K562 (cell line): ENCODE measurements around the gene GLIPR1. TPM values are rescaled to one million over a fixed set of nuclear protein-coding genes. Genes with fewer than 3 reads are reported as not detected.

ENCODE experiments used
- ATAC-seq: fragments of 200-7000 bp; cut with Tn5 transposase; 3 replicates; pipeline ENCODE4 v1.9.1; 2020; ENCODE audit warnings: moderate library complexity
- BruUV-seq: library from RNA; stranded (reverse); fragments of 400-500 nt; replicated peaks from 2 replicates; lab custom pipeline; 2021; lab: Mats Ljungman, UMichigan
- CTCF ChIA-PET: fragments of 300-600 bp; formaldehyde crosslinking; extraction: SDS; loops from one replicate; lab custom pipeline; 2021; ENCODE audit warnings: low intra/inter-chr PET ratio; lab: Yijun Ruan, JAX
- POLR2A ChIA-PET: fragments of 300-600, 350-650 bp; sonication (Branson Sonifier 250); formaldehyde crosslinking; extraction: SDS; loops from one replicate; lab custom pipeline; 2021; ENCODE audit warnings: antibody characterized with exemption, inconsistent platforms; lab: Yijun Ruan, JAX
- DNase-seq, 4 experiments: peaks; one replicate each; pipeline versions ENCODE4 v3.0.0 to v3.0.0-alpha.2; 2011 to 2018; ENCODE audit warnings: low spot score in 3 of 4, mixed read lengths in 3 of 4; ENCODE audit errors: extremely low read depth in 1 of 4
- FAIRE-seq: peaks from 2 replicates; lab custom pipeline; 2011; peaks lifted over from hg19 to GRCh38; lab: Jason Lieb, UNC
- H2AFZ ChIP-seq: 2 replicates; pipeline ENCODE4 v1.6.0; 2011; ENCODE audit warnings: low read depth, low read length, control low read depth, inconsistent platforms
- H3K27ac ChIP-seq: fragments of 200-600 bp; 3 replicates; pipeline ENCODE4 v1.8.0; 2011; ENCODE audit warnings: low read depth, mild to moderate bottlenecking, control low read depth, inconsistent platforms, low read length, moderate library complexity, mixed read lengths; ENCODE audit errors: extremely low read depth
- H3K27me3 ChIP-seq, 2 experiments: fragments of 300-600 bp in 1 of 2; 2 replicates in 1 of 2; 3 replicates in 1 of 2; pipeline versions ENCODE4 v1.6.0 to v1.8.0; 2011; ENCODE audit warnings: inconsistent platforms in 2 of 2, low read length in 2 of 2, mild to moderate bottlenecking in 1 of 2, mixed read lengths in 1 of 2, moderate library complexity in 1 of 2; ENCODE audit not compliant: control insufficient read depth in 2 of 2, insufficient read depth in 2 of 2
- H3K36me3 ChIP-seq: fragments of 300-600 bp; 3 replicates; pipeline ENCODE4 v1.8.0; 2011; ENCODE audit warnings: mild to moderate bottlenecking, low read length, inconsistent platforms; ENCODE audit not compliant: control insufficient read depth, insufficient read depth
- H3K4me1 ChIP-seq, 2 experiments: fragments of 200-600 bp in 1 of 2; replicated peaks in 1 of 2; 2 replicates in 1 of 2; 3 replicates in 1 of 2; pipeline versions ENCODE4 v1.5.1 to v1.8.0; 2011; ENCODE audit warnings: inconsistent platforms in 2 of 2, low read length in 2 of 2, mild to moderate bottlenecking in 1 of 2, mixed read lengths in 1 of 2, moderate library complexity in 1 of 2; ENCODE audit not compliant: control insufficient read depth in 2 of 2, insufficient read depth in 2 of 2
- H3K4me2 ChIP-seq: 2 replicates; pipeline ENCODE4 v1.6.1; 2011; ENCODE audit warnings: low read length, control low read depth, inconsistent platforms, mixed read lengths; ENCODE audit not compliant: insufficient read depth
- H3K4me3 ChIP-seq: fragments of 200-600 bp; sonication (generic), shearing (Covaris generic); 2 replicates; pipeline ENCODE4 v1.5.1; 2016; ENCODE audit warnings: control low read depth, inconsistent platforms
- H3K79me2 ChIP-seq: fragments of 200-600 bp; 3 replicates; pipeline ENCODE4 v1.8.0; 2011; ENCODE audit warnings: low read length, inconsistent platforms; ENCODE audit not compliant: control insufficient read depth, insufficient read depth
- H3K9ac ChIP-seq, 2 experiments: 2 replicates each; pipeline versions ENCODE4 v1.6.0 to v1.6.1; 2011; ENCODE audit warnings: low read depth in 2 of 2, low read length in 2 of 2, control low read depth in 1 of 2, inconsistent platforms in 1 of 2, mild to moderate bottlenecking in 1 of 2, mixed read lengths in 1 of 2; ENCODE audit not compliant: insufficient read depth in 1 of 2
- H3K9me1 ChIP-seq: one replicate; pipeline ENCODE4 v1.6.0; 2011; ENCODE audit warnings: inconsistent platforms, mild to moderate bottlenecking, low read length, moderate library complexity; ENCODE audit not compliant: control insufficient read depth, insufficient read depth
- H3K9me3 ChIP-seq: replicated peaks from 2 replicates; pipeline ENCODE4 v1.5.1; 2011; ENCODE audit warnings: low read depth, low read length, inconsistent platforms; ENCODE audit not compliant: control insufficient read depth, insufficient read depth
- H4K20me1 ChIP-seq: replicated peaks from 2 replicates; pipeline ENCODE4 v1.6.1; 2011; ENCODE audit warnings: low read length, inconsistent platforms, mixed read lengths; ENCODE audit not compliant: control insufficient read depth, insufficient read depth
- RAD21 ChIP-seq, 2 experiments: fragments of 250-450 bp in 1 of 2; fragments of 450-650 bp in 1 of 2; sonication (Bioruptor Pico) in 1 of 2; formaldehyde crosslinking in 1 of 2; IDR thresholded peaks in 1 of 2; conservative IDR thresholded peaks in 1 of 2; 2 replicates each; pipeline versions ENCODE4 v1.4.0 to v1.8.0; 2020 to 2022; ENCODE audit warnings: mild to moderate bottlenecking in 2 of 2, moderate library complexity in 1 of 2
- SMC3 ChIP-seq: conservative IDR thresholded peaks from 2 replicates; pipeline ENCODE4 v1.6.1; 2011; ENCODE audit warnings: low read depth, low read length, improper control_type of control experiment; ENCODE audit not compliant: insufficient read depth
- SREBF2 ChIP-seq: sonication (generic); formaldehyde crosslinking; IDR thresholded peaks from 2 replicates; pipeline ENCODE4 v1.4.0; 2020; ENCODE audit warnings: mild to moderate bottlenecking, missing genetic modification reagents
- WGBS: fragments of 100-300 bp; shearing (Covaris generic); methylation state at CpG from one replicate; pipeline ENCODE4 v1.1.6; 2016; ENCODE audit warnings: low coverage, mixed read lengths; ENCODE audit not compliant: insufficient coverage; ENCODE audit errors: missing lambda C conversion rate; 5-methylcytosine and 5-hydroxymethylcytosine counted together
- in situ Hi-C: fragments of 300-500 bp; cut with MboI; formaldehyde crosslinking; loops from 4 replicates; pipeline ENCODE4 v1.15.0; 2018; ENCODE audit warnings: inconsistent platforms, mixed read lengths
- intact Hi-C: fragments of 100-400 bp; cut with micrococcal nuclease; formaldehyde crosslinking; loops from 2 replicates; pipeline ENCODE4 v1.14.2; 2022
- polyA plus RNA-seq, 8 experiments: library from polyadenylated mRNA; depleted of rRNA in 4 of 8; stranded (reverse) in 5 of 8; unstranded in 3 of 8; fragments of >200 nt; fragmentation: Nextera tagmentation in 2 of 8; fragmentation: Illumina TruSeq in 1 of 8; extraction: Ambion mirVana in 2 of 8; extraction: Trizol in 1 of 8; gene quantifications; 2 replicates each; pipeline versions ENCODE4 v1.2.1 to v1.2.3, GENCODE V29; 2011 to 2014; ENCODE audit warnings: inconsistent platforms in 1 of 8, missing spikeins in 1 of 8
- total RNA-seq, 7 experiments: library from RNA; depleted of rRNA in 6 of 7; stranded (reverse); fragments of >200 nt in 6 of 7; fragmentation: Illumina TruSeq in 2 of 7; extraction: Trizol in 2 of 7; gene quantifications; 2 replicates each; pipeline versions ENCODE4 v1.2.1 to v1.2.3, GENCODE V29; 2011 to 2021; ENCODE audit warnings: low replicate concordance in 1 of 7
- TF ChIP-seq, protein P1 (sequence below), 3 experiments: IDR thresholded peaks in 2 of 3; conservative IDR thresholded peaks in 1 of 3; 2 replicates each; pipeline ENCODE4 v1.5.1; 2011 to 2012; ENCODE audit warnings: low read length in 3 of 3, mild to moderate bottlenecking in 3 of 3, control low read depth in 2 of 3, improper control_type of control experiment in 1 of 3, inconsistent platforms in 1 of 3, low read depth in 1 of 3, mixed read lengths in 1 of 3, moderate library complexity in 1 of 3; ENCODE audit not compliant: insufficient read depth in 2 of 3
- TF ChIP-seq, protein P2 (sequence below), 2 experiments: fragments of 450-650 bp; formaldehyde crosslinking in 1 of 2; IDR thresholded peaks; 2 replicates each; pipeline versions ENCODE4 v1.4.0 to v1.6.1; 2014 to 2020; ENCODE audit warnings: mild to moderate bottlenecking in 2 of 2, borderline replicate concordance in 1 of 2, low read depth in 1 of 2
- TF ChIP-seq, protein P3 (sequence below): fragments of 450-650 bp; formaldehyde crosslinking; IDR thresholded peaks from 2 replicates; pipeline ENCODE4 v1.4.0; 2020; ENCODE audit warnings: mild to moderate bottlenecking, moderate library complexity

The GLIPR1 gene
- total and polyA plus RNA-seq, 9 of the 15 experiments (the other 6 are each of a cell fraction or from before 2014, with no cell fraction given) = 0.26 to 2.1 (median 1.2) TPM

DNA sequence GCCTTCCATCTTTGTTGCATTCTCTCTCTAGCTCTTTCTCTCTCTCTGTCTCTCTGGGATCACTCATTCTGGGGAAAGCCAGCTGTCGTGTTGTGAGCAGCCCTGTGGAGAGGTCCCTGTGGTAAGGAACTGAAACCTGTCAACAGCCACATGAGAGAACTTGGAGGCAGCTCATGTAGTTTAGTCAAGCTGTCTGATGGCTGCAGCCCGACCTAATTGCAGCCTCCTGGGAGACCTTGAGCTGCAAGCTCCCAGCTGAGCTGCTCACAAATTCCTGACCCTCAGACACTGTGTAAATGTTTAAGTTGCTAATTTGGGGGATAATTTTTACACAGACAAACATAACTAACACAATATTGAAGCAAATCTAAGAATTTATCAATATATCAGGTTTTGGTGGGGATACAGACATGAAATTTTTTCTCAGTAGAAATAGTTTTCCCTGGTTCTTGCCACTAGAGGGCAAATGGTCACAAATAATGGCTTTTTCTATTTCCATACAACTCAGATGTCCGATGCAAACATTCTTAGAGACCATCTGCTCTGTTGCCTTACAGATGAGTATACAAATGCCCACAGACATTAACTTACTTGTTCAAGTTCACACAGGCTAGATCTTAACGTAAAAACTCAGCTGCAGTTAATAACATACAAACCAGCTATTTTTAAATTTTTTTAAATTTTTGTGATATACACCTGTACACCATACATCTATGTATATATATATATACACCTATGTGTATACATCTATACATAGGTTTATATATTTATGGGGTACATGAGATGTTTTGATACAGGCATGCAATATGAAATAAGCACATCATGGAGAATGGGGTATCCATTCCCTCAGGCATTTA, 46.3 kb downstream of the GLIPR1 start:
- Histone ChIP-seq H3K9ac (no peak overlapping the region), H3K79me2 (no peaks in the 10 kb centered on the region), H3K36me3 (no peaks in the 10 kb centered on the region), H3K4me1 (no peaks in the 10 kb centered on the region), H3K9me1 (no peaks in the 10 kb centered on the region), H3K9me3 (no peaks in the 10 kb centered on the region), H2AFZ (no peak overlapping the region), H4K20me1 (no peaks in the 10 kb centered on the region), H3K27ac (no peak overlapping the region), H3K4me2 (no peak overlapping the region), H3K27me3 (no peaks in the 10 kb centered on the region), H3K4me3 (no peak overlapping the region)
- intact Hi-C loops (loop anchor here (1.0 to 10.0 kb wide), 4 partner anchors 198 to 820 kb away; partner anchors contain the start of genes BBS10 and PHLDA1), in situ Hi-C loops (no loop called here)
- TF ChIP-seq SREBF2 (CRISPR knock-in tag) = no peak
- TF ChIP-seq, protein P1, sequence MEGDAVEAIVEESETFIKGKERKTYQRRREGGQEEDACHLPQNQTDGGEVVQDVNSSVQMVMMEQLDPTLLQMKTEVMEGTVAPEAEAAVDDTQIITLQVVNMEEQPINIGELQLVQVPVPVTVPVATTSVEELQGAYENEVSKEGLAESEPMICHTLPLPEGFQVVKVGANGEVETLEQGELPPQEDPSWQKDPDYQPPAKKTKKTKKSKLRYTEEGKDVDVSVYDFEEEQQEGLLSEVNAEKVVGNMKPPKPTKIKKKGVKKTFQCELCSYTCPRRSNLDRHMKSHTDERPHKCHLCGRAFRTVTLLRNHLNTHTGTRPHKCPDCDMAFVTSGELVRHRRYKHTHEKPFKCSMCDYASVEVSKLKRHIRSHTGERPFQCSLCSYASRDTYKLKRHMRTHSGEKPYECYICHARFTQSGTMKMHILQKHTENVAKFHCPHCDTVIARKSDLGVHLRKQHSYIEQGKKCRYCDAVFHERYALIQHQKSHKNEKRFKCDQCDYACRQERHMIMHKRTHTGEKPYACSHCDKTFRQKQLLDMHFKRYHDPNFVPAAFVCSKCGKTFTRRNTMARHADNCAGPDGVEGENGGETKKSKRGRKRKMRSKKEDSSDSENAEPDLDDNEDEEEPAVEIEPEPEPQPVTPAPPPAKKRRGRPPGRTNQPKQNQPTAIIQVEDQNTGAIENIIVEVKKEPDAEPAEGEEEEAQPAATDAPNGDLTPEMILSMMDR (IDR thresholded peaks at IDR 0.05 in 2 of 3, conservative IDR thresholded peaks at IDR 0.05 in 1 of 3; ENCODE audit: insufficient read depth in 2 of 3, low read depth in 1 of 3, low read length in 3 of 3) = peak; percentile 28 to 70 (median 65); a peak in 5 of 6 replicates
- TF ChIP-seq RAD21 (CRISPR knock-in tag; conservative IDR thresholded peaks at IDR 0.05 in 1 of 2, IDR thresholded peaks at IDR 0.05 in 1 of 2) = peak; percentile 89 to 90
- TF ChIP-seq, protein P2, sequence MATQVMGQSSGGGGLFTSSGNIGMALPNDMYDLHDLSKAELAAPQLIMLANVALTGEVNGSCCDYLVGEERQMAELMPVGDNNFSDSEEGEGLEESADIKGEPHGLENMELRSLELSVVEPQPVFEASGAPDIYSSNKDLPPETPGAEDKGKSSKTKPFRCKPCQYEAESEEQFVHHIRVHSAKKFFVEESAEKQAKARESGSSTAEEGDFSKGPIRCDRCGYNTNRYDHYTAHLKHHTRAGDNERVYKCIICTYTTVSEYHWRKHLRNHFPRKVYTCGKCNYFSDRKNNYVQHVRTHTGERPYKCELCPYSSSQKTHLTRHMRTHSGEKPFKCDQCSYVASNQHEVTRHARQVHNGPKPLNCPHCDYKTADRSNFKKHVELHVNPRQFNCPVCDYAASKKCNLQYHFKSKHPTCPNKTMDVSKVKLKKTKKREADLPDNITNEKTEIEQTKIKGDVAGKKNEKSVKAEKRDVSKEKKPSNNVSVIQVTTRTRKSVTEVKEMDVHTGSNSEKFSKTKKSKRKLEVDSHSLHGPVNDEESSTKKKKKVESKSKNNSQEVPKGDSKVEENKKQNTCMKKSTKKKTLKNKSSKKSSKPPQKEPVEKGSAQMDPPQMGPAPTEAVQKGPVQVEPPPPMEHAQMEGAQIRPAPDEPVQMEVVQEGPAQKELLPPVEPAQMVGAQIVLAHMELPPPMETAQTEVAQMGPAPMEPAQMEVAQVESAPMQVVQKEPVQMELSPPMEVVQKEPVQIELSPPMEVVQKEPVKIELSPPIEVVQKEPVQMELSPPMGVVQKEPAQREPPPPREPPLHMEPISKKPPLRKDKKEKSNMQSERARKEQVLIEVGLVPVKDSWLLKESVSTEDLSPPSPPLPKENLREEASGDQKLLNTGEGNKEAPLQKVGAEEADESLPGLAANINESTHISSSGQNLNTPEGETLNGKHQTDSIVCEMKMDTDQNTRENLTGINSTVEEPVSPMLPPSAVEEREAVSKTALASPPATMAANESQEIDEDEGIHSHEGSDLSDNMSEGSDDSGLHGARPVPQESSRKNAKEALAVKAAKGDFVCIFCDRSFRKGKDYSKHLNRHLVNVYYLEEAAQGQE (IDR thresholded peaks at IDR 0.05; ENCODE audit: borderline replicate concordance) = peak; percentile 69
- TF ChIP-seq, protein P2 (CRISPR knock-in tag; IDR thresholded peaks at IDR 0.05; ENCODE audit: low read depth) = no peak
- TF ChIP-seq, protein P3, sequence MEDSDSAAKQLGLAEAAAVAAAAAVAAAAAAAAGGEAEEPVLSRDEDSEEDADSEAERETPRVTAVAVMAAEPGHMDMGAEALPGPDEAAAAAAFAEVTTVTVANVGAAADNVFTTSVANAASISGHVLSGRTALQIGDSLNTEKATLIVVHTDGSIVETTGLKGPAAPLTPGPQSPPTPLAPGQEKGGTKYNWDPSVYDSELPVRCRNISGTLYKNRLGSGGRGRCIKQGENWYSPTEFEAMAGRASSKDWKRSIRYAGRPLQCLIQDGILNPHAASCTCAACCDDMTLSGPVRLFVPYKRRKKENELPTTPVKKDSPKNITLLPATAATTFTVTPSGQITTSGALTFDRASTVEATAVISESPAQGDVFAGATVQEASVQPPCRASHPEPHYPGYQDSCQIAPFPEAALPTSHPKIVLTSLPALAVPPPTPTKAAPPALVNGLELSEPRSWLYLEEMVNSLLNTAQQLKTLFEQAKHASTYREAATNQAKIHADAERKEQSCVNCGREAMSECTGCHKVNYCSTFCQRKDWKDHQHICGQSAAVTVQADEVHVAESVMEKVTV (CRISPR knock-in tag) = peak; percentile 84
- TF ChIP-seq SMC3 = peak; percentile 55
- ATAC-seq (peak; percentile 70), FAIRE-seq (peak; percentile 75), DNase-seq (peak; percentile 19 to 52 (median 25))
- no TSS peak for BruUV-seq
- POLR2A ChIA-PET = no interaction called here
- WGBS = 3% methylated on average over 4 of the region's 4 CpGs
- CTCF ChIA-PET = interaction anchor here (1.0 to 2.5 kb wide), 4 partner anchors 504 to 929 kb away, joined by 3 to 14 read pairs (median 4); partner anchors contain the start of gene PHLDA1
